ENCODE data around the gene FOCAD.
A peak's percentile ranks its signal among the peaks of the same experiment; 100 is the strongest.

GRCh38 chr9:20884985-20885593 lies 201.0 kb downstream of the FOCAD start:
- TF ChIP-seq CTCF (IDR thresholded peaks at IDR 0.05; ENCODE audit: low read length) (peak; percentile 61), EZH2 (IDR thresholded peaks at IDR 0.05; ENCODE audit: borderline replicate concordance, low read length) (no peak)
